Loucy (cell line): Measurements from ENCODE around the gene WFDC11.
"Not testable (repeated sequence)": the region's sequence is repeated elsewhere in the genome, so short reads cannot be mapped to it uniquely, and the experiment has no call there.

Experiments used
- H2AFZ ChIP-seq: fragments of 200-600 bp; sonication (generic); 2 replicates; pipeline ENCODE4 v1.6.0; 2016; ENCODE audit warnings: antibody characterized with exemption, mild to moderate bottlenecking, low read length, moderate library complexity
- H3F3A ChIP-seq: fragments of 200-600 bp; 2 replicates; pipeline ENCODE4 v1.6.0; 2016; ENCODE audit warnings: antibody characterized with exemption, low read depth, mild to moderate bottlenecking
- H3K27me3 ChIP-seq: fragments of 200-600 bp; sonication (generic); 2 replicates; pipeline ENCODE4 v1.6.1; 2014; ENCODE audit warnings: low read length, mild to moderate bottlenecking; ENCODE audit not compliant: insufficient read depth, poor library complexity, severe bottlenecking
- H3K36me3 ChIP-seq: fragments of 200-600 bp; sonication (generic); 2 replicates; pipeline ENCODE4 v1.6.1; 2016; ENCODE audit warnings: low read length; ENCODE audit not compliant: insufficient read depth
- H3K4me1 ChIP-seq: fragments of 200-600 bp; sonication (generic); 2 replicates; pipeline ENCODE4 v1.5.1; 2014; ENCODE audit warnings: low read length, mild to moderate bottlenecking; ENCODE audit not compliant: insufficient read depth, poor library complexity, severe bottlenecking
- H3K4me2 ChIP-seq: fragments of 200-600 bp; sonication (generic); 2 replicates; pipeline ENCODE4 v1.6.0; 2014; ENCODE audit warnings: antibody characterized with exemption, low read length, low read depth, mild to moderate bottlenecking; ENCODE audit not compliant: poor library complexity, severe bottlenecking
- H3K4me3 ChIP-seq: fragments of 200-600 bp; sonication (generic); 2 replicates; pipeline ENCODE4 v1.5.1; 2014; ENCODE audit warnings: low read length, mild to moderate bottlenecking, mixed read lengths; ENCODE audit not compliant: poor library complexity, severe bottlenecking
- H3K79me2 ChIP-seq: fragments of 200-600 bp; sonication (generic); 2 replicates; pipeline ENCODE4 v1.6.1; 2014; ENCODE audit warnings: low read length; ENCODE audit not compliant: insufficient read depth
- H3K9ac ChIP-seq: fragments of 200-600 bp; sonication (generic); 2 replicates; pipeline ENCODE4 v1.6.0; 2014; ENCODE audit warnings: mild to moderate bottlenecking, low read depth, low read length, moderate library complexity; ENCODE audit not compliant: poor library complexity, severe bottlenecking
- H3K9me2 ChIP-seq: fragments of 200-600 bp; sonication (generic); replicated peaks from 2 replicates; pipeline ENCODE4 v1.6.1; 2016; ENCODE audit warnings: low read depth, low read length, mixed read lengths
- H3K9me3 ChIP-seq: fragments of 200-600 bp; sonication (generic); 2 replicates; pipeline ENCODE4 v1.6.1; 2014; ENCODE audit warnings: mild to moderate bottlenecking, antibody characterized with exemption, low read length, low read depth; ENCODE audit not compliant: insufficient read depth
- H4K20me1 ChIP-seq: fragments of 200-600 bp; sonication (generic); 2 replicates; pipeline ENCODE4 v1.6.0; 2014; ENCODE audit warnings: antibody characterized with exemption, low read length, mild to moderate bottlenecking; ENCODE audit not compliant: insufficient read depth, poor library complexity, severe bottlenecking
- CTCF ChIP-seq: fragments of 200-600 bp; sonication (generic); conservative IDR thresholded peaks from 2 replicates; pipeline ENCODE4 v1.5.1; 2014; ENCODE audit warnings: mild to moderate bottlenecking, antibody characterized with exemption, low read length
- EZH2phosphoT487 ChIP-seq: fragments of 200-600 bp; IDR thresholded peaks from 2 replicates; pipeline ENCODE4 v1.6.1; 2018; ENCODE audit warnings: antibody characterized with exemption, mild to moderate bottlenecking, moderate library complexity, borderline replicate concordance

Gene WFDC11

DNA sequence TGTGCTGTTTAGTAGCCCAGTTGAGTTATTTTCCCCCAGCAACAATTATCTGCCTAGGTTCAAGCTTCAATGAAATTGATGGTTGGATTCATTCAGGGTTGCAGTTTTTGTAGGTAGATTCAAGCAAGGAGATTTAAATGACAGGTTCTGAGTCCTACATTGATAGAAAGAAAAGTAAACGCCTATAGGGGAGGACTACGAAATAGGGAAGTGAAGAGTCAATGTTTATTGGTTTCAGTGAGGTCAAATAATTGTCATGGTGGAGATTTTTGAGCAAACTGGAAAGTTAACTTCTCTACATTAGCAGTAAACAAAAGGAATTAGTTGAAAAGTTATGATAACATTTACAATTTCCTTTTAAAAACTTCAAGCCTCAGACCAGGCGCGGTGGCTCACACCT is 31.1 kb upstream of the WFDC11 start:
- Histone ChIP-seq H3K9me2 (no peaks in the 10 kb centered on the region), H3K36me3 (no peaks in the 10 kb centered on the region), H3K79me2 (no peaks in the 10 kb centered on the region), H3K4me3 (no peak overlapping the region), H3K9me3 (no peaks in the 10 kb centered on the region), H3F3A (no peaks in the 10 kb centered on the region), H3K27me3 (no peaks in the 10 kb centered on the region), H4K20me1 (no peaks in the 10 kb centered on the region), H3K4me1 (no peaks in the 10 kb centered on the region), H3K9ac (no peak overlapping the region), H2AFZ (no peak overlapping the region), H3K4me2 (no peak overlapping the region)
- TF ChIP-seq EZH2phosphoT487 = no peak
- no peak for TF ChIP-seq CTCF

- Histone ChIP-seq H3K79me2 (no peaks in the 10 kb centered on the region), H3K9me3 (no peaks in the 10 kb centered on the region), H3K9ac (no peak overlapping the region), H4K20me1 (no peaks in the 10 kb centered on the region), H2AFZ (no peak overlapping the region), H3K4me1 (no peaks in the 10 kb centered on the region), H3K27me3 (no peaks in the 10 kb centered on the region), H3F3A (no peaks in the 10 kb centered on the region), H3K4me3 (no peak overlapping the region), H3K36me3 (no peaks in the 10 kb centered on the region), H3K9me2 (no peaks in the 10 kb centered on the region), H3K4me2 (no peak overlapping the region)
- TF ChIP-seq CTCF (no peak), EZH2phosphoT487 (no peak)
Observed at GRCh38 chr20:45695496-45695895, 25.5 kb upstream of the WFDC11 start.

- not testable (repeated sequence) for H3F3A ChIP-seq, H3K27me3 ChIP-seq, H3K4me1 ChIP-seq
Observed at GRCh38 chr20:45693346-45693745, 23.3 kb upstream of the WFDC11 start.

GRCh38 chr20:45685896-45686295 is 15.9 kb upstream of the WFDC11 start:
- H3K79me2 ChIP-seq = no peaks in the 10 kb centered on the region
- H3K9ac ChIP-seq = no peak overlapping the region
- H3K4me3 ChIP-seq = no peak overlapping the region
- no peaks in the 10 kb centered on the region for H3K9me2 ChIP-seq
- no peaks in the 10 kb centered on the region for H4K20me1 ChIP-seq
- H3K4me1 ChIP-seq = no peaks in the 10 kb centered on the region
- H2AFZ ChIP-seq = no peak overlapping the region
- H3F3A ChIP-seq = no peaks in the 10 kb centered on the region
- TF ChIP-seq EZH2phosphoT487 (no peak), CTCF (no peak)
- no peaks in the 10 kb centered on the region for H3K9me3 ChIP-seq
- no peak overlapping the region for H3K4me2 ChIP-seq
- no peaks in the 10 kb centered on the region for H3K36me3 ChIP-seq
- no peaks in the 10 kb centered on the region for H3K27me3 ChIP-seq

More at GRCh38 chr20:45693346-45693745, 23.3 kb upstream of the WFDC11 start:
- H3K79me2 ChIP-seq, H2AFZ ChIP-seq, H3K4me2 ChIP-seq, H4K20me1 ChIP-seq, H3K9me3 ChIP-seq, H3K36me3 ChIP-seq, H3K4me3 ChIP-seq, H3K9me2 ChIP-seq, H3K9ac ChIP-seq: not testable (repeated sequence)
